GM19324 (cell line): ENCODE measurements around the gene WFDC10A.
"Not testable (repeated sequence)": the region's sequence is repeated elsewhere in the genome, so short reads cannot be mapped to it uniquely, and the experiment has no call there.

Source experiments
- ATAC-seq: cut with Tn5 transposase; IDR thresholded peaks from one replicate; pipeline ENCODE4 v1.9.1; 2021; ENCODE audit warnings: mild to moderate bottlenecking, moderate library complexity; ENCODE audit not compliant: unreplicated experiment, low FRiP score

WFDC10A gene

DNA sequence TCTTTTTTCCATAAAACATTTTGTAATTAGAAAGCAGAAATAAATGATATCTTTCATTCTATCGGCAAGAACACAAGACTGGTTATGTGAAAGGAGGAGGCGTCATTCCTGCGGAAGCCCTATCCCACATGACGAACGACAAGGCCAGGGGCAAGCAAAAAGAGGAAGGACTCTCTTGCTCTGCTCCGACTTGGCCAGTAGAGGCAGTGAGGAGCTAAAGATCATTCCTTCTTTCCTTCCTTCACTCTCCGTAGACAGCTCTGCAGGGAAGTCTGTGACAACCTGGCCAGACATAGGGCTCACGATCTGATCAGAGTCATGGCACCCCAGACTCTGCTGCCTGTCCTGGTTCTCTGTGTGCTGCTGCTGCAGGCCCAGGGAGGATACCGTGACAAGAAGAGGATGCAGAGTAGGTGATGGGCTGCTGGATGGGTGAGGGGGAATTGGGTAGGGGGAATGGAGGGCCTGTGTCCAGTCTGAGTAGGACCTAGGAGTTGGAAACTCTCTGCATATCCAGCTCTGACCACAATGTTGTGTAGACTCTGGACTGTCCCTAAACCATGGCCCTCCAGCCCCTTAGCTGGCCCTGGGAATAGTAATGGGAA is at the start of gene WFDC10A:
Gene WFDC10A, plus strand, starts transcription at position 244 of the 605 bp plus-strand sequence. Its CDS starts 75 bp downstream, at position 319.
- no peak for ATAC-seq

DNA sequence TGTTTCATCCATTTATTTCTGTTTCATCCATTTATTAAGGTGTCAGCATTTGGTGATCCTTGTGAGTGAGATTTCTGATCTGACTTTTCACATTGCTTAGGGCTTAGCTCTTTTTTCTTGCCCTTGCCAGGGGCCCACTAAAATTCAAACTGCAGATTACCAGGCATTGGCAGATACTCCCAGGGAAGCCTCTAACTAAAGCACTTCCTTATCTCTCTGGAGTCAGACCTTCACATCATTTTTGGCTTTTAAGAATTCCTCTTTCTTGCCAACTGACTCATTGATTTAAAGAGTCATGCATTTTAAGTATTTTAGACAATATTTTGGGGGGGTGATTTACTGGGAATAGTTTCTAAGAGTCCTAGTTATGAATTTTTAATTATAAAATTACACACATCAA is 47.8 kb upstream of the WFDC10A start:
- ATAC-seq, result no peak

DNA sequence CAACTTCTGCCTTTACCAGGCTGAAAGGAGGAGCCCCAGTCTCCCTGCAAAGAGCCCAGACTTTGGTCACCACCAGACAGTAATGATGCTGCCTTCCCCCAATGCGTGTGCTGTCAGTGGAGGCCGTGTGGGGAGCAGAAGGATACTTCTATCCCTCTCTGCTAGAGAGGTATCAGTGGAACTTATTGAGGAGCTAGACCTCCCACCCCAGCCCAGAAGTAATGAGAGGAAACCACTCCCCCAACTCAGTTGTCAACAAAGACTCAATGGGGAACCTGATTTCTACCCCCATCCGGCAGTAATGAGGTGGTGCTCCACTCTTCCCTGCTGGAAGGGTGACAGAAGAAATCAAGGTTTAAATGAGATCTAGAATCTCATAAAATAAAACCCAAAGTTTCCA is 46.0 kb upstream of the WFDC10A start:
- ATAC-seq, result no peak

DNA sequence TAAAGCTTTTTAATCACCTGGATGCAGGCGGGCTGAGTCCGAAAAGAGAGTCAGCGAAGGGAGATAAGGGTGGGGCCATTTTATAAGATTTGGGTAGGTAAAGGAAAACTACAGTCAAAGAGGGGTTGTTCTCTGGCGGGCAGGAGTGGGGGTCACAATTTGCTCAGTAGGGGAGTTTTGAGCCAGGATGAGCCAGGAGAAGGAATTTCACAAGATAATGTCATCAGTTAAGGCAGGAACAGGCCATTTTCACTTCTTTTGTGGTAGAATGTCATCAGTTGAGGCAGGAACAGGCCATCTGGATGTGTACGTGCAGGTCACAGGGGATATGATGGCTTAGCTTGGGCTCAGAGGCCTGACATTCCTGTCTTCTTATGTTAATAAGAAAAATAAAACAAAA is 45.2 kb upstream of the WFDC10A start:
- not testable (repeated sequence) for ATAC-seq

DNA sequence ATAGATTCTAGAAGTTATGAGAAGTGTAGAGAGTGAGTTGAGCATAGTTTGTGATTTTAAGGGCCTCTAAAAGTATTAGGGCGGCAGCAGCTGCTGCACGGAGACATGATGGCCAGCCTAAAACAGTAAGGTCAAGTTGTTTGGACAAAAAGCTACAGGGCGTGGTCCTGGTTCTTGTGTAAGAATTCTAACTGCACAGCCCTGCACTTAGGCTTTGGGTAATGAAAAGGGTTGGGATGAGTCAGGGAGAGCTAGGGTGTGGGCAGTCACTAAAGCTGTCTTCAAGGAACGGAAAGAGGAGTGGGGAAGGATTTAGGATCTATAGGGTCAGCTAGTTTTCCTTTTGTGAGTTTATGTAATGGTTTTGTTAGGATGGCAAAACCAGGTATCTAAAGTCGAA is 43.6 kb upstream of the WFDC10A start:
- not testable (repeated sequence) for ATAC-seq

DNA sequence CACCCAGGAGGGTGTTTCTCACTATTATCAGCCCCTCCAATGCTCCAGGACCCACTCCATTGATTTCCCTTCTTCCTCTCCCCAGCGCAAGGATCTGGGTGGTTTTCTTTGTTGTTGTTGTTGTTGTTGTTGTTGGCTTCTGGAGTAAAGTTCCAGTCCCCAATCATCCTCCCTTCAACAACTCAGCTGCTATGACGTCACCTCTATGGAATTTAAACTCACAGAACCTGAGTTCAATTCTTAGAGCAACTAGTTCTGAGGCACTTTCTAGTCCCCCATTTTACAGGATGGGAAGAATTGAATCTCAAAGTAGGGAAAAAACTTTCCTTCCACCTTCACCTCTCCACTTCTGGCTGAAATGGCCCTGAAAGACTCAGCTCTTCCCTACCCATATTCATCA is 40.7 kb upstream of the WFDC10A start:
- ATAC-seq, result no peak

DNA sequence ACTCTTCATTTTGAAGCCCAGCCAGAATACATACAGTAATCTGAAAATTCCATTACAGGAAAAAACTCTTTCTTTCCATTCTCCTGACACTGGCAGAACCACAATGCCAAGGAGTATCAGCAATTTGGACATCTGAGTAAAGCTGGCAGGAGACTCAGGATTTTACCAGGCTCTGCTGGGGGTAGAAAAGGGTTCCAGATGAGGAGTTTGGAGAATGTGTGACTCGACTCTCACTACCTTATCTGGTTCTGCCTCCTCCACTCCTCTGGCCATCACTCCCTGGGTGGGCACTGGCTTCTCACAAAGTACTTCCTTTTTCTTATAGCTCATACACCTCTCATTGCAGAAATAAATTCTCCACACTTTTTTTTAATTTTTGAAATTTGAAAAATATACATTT is 39.8 kb upstream of the WFDC10A start:
- no peak for ATAC-seq

DNA sequence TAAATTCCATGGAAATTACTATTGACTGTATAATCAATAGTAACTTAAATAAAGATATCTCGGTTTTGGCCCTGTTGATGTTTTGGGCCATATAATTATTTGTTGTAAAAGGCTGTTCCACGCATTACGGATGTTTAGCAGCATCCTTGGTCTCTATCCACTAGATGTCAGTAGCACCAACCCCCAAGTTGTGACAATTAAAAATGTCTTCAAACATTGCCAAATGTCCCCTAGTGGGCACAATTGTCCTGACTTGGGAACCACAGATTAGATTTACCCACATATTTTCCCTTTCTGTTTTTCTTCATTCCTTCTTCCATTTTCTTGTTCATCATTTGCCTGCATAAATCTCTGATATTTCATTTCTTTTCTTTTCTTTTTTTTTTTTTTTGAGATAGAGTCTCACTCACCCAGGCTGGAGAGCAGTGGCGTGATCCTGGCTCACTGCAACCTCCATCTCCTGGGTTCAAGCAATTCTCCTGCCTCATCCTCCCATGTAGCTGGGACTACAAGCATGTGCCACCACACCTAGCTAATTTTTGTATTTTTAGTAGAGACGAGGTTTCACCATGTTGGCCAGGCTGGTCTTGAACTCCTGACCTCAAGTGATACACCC is 36.9 kb upstream of the WFDC10A start:
- no peak for ATAC-seq

DNA sequence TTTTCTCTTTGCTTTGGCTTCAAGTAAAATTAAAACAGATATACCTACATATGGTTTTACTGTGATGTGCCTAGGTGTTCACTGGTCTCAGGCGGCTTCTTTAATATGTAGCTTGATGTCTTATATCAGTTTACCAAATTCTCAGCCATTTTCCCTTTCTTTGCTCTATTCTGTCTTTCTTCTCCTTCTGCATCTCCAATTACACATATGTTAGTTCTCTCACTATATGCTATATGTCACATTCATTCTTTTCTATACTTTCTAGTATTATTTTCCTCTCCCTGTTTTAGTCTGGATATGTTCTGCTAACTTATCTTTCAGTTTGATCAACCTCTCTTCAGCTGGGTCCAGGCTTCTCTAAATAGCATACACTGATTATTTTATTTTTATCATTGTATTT is 36.0 kb upstream of the WFDC10A start:
- ATAC-seq, result no peak

DNA sequence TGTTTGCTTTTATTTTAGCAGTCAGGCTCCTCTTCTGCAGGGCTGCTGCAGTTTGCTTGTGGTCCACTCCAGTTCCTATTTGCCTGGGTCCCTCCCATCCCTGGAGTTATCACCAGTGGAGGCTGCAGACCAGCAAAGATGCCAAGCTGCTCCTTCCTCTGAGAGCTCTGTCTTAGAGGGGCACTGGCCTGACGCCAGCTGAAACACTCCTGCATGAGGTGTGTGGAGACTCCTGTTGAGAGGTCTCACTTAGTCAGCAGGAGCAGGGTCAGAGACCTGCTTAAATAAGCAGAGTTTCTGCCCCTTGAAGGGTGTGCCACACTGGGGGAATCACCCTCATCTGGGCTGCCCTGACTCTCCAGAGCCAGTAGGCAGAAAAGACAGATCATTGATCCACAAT is 34.3 kb upstream of the WFDC10A start:
- no peak for ATAC-seq

DNA sequence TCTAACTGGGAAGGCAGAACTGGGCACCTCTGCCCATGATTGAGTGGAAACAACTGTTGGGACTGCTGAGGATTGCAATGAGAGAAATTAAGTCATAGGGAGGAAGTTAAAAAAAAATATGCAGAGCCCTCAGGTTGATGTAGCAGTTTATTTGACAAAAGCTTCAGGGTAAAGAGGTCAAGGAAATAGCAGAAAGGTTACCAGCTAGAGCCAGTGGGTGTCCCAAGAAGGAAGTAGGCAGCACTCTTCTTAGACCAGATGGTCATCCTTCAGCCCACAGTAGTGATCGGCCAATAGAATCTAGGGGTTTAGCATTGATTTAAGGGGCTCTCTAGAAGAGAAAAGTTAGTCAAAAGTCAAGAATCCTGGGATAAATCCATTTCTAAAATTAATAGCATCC is 21.7 kb upstream of the WFDC10A start:
- no peak for ATAC-seq

DNA sequence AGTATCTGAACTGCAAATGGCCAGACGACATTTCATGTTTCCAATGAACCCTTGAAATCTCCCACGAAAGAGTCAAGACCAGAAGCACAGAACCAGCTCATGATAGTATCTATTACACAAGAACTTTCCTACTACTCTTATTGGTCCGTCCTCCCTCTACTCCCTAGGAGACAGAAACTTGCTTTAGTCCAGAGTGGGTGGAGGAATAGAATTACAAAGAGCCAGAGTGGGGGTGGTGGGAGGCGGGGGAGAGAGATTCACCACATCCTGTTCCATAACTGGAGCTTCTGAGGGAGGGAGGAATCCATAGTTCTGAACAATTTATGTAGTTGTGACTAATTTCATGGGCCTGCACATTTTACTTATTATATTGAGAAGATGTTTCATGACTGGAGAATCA is 18.5 kb upstream of the WFDC10A start:
- no peak for ATAC-seq

DNA sequence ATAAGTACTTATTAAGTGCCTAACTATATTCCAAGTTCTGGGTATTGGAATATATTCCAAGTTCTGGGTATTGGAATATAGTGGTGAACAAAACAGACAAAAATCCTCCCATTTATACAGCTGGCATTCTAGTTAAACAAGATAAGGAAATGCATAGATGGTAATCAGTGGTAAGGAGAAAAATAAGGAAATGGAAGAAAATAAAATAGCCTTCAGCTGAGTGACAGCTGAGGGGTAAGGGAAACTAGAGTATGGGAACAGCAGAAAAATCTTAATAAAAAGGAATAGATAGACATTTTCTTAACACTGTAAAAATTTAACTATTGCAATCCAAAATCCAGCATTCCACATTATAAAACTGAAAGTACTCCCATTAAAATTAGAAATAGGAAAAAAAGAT is 17.2 kb upstream of the WFDC10A start:
- ATAC-seq, result no peak

DNA sequence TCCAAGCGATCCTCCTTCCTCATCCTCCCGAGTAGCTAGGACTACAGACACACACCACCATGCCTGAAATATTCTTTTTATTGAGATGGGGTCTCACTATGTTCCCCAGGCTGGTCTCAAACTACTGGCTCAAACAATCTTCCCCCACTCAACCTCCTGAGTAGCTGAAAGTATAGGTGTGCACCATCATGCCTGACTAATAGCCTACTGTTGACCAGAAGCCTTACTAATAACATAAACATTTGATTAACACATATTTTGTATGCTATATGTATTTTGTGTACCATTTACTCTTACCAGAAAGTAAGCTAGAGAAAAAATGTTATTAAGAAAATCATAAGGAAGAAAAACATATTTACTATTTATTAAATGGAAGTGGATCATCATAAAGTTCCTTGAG is 11.9 kb upstream of the WFDC10A start:
- ATAC-seq, result no peak

DNA sequence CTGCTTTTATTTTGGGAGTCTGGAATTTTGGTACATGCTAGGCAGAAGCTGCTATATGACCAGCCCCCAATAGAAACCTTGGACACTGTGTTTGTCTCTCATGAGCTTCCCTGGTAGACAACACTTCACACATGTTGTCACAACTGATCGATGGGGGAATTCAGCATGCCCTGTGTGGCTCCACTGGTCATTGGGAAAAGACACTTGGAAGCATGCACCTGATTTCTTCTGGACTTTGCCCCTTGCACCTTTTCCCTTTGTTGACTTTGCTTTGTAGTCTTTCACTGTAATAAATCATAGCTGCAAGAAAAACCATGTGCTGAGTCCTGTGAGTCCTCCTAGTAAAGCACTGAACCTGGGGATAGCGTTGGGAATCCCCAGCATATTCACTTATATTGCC is 7.9 kb upstream of the WFDC10A start:
- no peak for ATAC-seq

DNA sequence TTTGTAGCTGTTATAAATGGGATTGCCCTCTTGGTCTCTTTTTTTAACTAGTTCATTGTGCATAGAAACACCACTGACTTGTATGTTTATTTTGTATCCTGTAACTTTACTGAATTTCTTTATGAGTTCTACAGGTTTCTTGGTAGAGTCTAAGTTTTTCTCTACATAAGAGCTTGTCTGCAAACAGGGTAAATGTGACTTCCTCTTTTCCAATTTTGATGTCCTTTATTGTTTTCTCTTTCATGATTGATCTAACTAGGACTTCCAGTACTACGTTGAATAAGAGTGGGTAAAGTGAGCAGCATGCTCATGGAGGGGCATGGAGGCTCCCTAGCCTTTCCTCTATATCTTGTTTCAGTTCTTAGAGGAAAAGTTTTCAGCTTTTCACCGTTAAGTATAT is 3.0 kb upstream of the WFDC10A start:
- no peak for ATAC-seq

DNA sequence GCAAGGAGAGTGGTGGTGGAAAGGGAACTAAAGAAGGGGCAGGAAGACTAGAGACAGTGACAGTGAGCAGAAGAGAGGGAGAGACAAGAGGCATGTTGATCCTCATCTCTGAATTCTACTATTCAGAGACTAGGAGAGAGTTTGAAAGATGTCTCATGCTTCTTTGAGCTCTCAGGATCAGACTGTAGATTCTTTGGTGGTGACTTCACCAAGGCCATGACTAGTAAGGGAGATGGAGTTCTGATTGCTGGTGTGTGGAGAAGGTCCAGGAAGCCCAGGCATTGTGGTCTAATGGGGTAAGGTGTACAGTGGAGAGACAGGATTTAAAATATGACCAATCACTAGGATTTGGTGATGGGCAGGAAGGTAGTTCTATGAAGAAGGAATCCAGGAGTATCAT is 832 bp downstream of the WFDC10A start:
- ATAC-seq, result no peak

DNA sequence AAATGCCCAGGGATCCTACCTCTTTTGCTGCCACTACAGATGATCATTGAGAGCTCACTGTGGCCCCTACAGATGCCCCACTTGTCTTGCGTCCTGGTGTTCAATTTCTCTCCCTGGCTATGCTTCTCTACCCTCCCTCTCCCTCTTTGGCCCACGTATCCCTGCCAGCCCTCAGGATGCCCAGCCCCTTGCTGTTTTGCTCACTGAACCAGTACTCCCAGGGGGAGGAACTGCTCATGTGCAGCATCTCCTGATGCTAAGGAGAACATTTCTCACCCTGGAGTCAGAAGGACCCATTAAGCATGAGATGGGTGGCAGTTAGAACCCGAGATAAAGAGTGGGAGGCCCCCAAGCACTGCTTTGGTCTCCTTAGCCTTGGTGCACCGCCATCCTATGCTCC is 1.6 kb downstream of the WFDC10A start, which contains the start of gene WFDC9:
Gene WFDC9, minus strand, starts transcription at position 101 of the 400 bp plus-strand sequence. CDS start 21,103 bp downstream, outside the sequence.
- no peak for ATAC-seq

DNA sequence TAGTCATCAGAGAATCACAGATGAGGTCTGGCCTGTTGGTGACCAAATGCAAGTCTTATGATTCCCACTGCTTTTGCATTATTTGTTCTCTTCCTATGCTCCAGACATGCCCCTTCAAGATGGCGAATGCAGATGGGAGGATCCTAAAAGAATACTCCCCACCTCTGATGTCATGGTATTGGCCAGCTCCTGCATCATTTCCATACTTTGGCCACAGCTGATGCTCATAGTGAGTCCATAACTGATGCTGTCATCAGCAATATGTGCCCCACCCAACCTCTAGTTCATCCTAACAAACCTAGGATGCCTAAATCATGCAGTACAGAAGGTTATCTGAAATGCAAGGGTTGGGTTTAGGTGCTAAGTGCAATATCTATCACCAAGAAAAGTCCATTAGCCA is 7.0 kb downstream of the WFDC10A start:
- ATAC-seq, result no peak

DNA sequence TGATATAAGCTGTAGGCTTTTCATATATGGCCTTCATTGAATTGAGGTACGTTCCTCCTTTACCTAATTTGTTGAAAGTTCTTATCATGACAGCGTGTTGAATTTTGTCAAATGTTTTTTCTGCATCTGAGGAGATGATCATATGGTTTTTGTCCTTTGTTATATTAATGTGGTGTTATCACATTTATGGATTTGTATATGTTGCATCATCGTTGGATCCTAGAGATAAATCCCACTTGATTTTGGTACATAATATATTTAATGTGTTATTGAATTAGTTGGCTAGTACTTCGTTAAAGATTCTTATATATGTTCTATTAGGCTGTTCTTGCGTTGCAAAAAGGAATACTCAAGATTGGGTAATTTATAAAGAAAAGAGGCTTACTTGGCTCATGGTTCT is 10.1 kb downstream of the WFDC10A start:
- ATAC-seq, result no peak

DNA sequence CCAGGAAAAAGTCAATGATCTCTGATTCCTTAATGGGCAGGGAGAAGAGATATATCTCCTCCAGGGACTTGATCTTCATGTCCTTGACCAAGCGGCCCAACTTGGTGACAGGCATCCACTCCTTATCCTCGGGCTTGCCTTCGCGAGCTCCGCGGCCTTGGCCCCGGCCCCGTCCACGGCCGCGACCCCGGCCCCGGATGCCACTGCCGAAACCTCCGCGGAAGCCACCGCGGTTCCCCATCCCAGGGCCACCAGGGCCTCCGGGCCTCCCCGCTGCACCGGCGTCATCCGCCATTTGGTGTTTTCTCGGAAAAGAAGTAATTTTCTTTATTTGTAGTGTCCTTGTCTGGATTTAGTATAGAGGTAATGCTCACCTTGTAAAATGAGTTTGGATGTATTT is 11.5 kb downstream of the WFDC10A start:
- ATAC-seq, result not testable (repeated sequence)

DNA sequence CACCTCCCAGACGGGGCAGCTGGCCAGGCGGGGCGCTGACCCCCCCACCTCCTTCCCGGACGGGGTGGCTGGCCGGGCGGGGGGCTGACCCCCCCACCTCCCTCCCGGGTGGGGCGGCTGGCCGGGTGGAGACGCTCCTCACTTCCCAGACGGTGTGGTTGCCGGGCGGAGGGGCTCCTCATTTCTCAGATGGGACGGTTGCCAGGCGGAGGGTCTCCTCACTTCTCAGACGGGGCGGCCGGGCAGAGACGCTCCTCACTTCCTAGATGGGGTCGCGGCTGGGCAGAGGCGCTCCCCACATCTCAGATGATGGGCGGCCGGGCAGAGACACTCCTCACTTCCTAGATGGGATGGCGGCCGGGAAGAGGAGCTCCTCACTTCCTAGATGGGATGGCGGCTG is 16.3 kb downstream of the WFDC10A start:
- not testable (repeated sequence) for ATAC-seq
